SKM-1 treated with dmso at 0.1 percent for 144 hours (cell line): ENCODE data around the gene TASP1.

Experiments
- DNase-seq: peaks from one replicate; lab custom pipeline; 2025; ENCODE audit not compliant: unreplicated experiment; lab: John Stamatoyannopoulos, UW

The TASP1 gene

DNA sequence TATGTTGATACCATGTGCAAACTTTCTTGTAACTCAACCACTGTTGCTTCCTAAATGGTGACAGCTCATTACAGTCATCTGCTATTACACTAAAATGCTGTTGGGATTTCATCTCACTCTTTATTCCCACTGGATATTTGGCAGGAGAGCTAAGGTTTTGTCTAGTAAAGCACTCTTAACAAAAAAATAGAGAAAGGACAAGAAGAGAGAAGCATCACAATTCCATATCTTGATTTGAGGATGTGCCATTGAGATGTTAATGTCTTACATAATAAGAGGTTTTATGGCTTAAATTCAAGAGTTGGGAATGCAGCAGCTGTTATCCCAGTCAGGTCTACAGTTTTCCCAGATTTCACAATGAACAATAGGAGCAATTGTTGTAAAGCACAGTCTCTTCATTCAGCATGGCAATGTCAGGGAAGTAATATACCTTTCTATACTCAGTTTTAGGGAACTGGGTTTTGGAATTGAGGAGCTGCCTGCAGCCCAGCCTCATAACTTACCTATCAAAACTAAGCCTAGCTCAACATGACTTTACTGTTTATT is 282.7 kb downstream of the TASP1 start:
- no peak for DNase-seq

DNA sequence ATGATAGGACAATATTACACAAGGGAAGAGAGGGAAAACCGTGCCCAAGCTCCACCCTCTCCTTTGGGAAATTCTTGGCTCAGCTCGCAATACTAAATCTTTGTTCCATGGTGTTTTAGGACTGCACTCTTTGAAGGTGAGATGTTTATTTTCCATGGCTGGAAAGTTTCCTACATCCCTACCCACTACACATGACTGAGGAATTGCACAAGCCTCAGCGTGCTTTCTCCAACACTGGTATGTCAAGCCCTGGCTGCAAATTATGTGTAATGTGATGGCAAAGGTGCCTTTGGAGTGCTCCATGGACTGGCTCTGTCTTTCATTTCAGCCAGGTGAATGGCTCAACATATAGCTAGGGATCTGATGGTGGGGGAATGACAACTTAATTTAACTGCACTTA is 283.3 kb downstream of the TASP1 start:
- no peak for DNase-seq

DNA sequence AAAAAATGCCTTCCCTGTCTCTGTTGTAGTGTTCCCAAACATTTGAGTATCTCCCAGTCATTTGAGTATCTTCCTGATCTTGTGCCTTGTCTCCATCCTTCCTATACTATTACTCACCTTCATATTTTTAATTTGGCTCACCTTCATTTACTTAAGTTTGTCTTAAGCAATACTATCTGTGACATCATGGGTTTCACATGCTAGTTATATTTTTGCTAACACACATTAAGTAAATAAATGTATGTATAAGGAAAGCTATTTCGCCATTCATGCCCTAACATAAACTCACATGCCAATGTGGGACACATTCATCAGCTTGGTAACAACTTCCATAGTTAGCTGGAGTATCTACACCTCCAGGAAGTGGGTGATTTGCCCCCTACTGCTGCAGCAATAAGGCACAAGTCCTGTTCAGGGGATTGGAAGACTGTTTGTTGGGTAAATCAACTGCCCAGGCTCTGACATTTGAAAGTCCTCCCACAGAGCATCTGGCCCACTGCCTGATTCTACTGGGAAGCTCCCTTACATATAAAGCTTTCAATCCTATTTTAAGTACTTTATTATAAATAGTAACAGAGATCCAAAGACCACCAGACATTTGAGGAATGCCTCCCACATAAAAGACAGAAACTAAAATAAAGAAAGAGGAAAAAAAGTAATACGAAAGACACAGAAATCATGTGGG is 285.3 kb downstream of the TASP1 start:
- no peak for DNase-seq

DNA sequence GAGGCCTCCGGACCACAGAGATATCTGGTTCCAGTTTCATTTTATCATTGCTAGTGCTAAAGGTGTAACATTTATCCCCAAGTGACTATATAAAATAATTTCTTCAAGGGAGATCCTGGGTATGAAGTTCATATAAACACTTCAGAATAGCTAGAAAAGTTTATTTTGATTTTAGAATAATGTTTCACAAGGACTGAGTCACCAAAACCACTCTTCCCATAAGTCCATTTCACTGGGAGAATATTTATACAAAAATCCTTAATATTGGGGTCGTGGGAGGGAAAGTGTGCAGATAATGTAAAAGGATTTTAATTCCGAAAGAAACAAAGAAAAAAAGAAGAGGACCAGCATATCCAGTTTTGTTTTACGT is 289.5 kb downstream of the TASP1 start:
- no peak for DNase-seq

DNA sequence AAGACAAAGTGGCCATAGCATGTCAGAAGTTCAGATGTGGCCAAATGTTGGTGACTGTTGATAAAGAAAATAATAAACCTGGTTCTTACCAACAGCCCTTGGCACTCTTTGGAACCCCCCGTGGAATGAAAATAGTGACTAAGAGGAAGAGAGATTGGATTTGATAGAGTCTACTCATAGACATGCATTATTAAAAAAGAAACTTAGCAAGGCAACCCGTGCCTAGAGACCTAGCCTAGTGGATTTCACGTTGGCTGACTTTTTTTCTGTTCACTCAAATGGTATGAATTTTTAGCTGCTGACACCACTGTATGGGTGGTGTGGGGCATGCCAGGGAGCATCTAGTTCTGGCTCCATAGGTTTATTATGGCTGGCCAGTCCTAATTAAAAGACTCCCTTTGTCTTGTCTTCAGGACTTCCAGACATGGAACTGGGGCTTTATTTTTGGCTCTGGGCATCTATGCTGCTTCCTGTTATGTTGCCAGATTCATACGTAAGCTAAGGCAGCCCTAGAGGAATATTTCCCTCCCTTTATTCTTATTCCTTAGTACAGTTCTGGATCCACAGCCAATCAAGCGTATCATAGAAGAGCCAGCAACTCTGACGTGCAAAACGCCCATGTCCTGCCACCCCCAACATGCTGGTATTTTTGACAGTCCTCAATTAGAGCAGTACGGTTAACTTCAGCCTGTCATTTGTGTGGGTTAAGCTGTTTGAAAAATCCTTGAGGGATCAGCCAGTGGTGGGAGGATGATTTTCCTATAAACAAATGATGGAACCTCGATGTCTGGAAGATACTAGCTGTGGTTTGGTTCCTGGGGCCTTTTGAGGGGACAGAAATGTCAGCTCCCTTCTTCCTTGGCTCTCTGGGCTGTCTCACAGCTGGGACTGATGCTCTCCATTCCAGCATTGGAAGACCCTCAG is 290.2 kb downstream of the TASP1 start:
- no peak for DNase-seq

DNA sequence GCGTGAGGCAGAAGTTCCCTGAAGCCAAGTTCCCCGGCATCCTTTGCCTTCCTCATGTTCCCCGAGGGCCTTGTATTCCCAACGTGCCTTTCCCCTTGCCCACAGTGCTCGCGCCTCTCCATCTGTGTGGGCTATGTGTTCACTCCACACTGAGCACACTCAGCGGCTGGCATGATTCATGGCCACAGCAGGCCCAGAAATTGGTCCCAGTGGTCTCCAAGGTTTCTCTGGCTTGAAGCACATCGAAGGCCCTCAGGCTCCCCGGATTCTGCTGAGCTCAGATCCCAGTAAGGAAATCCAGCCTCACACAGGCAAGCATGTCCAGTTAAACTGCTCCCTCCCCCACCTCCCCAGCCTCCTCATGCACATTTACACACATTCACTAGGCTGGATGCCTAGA is 294.1 kb downstream of the TASP1 start:
- no peak for DNase-seq

DNA sequence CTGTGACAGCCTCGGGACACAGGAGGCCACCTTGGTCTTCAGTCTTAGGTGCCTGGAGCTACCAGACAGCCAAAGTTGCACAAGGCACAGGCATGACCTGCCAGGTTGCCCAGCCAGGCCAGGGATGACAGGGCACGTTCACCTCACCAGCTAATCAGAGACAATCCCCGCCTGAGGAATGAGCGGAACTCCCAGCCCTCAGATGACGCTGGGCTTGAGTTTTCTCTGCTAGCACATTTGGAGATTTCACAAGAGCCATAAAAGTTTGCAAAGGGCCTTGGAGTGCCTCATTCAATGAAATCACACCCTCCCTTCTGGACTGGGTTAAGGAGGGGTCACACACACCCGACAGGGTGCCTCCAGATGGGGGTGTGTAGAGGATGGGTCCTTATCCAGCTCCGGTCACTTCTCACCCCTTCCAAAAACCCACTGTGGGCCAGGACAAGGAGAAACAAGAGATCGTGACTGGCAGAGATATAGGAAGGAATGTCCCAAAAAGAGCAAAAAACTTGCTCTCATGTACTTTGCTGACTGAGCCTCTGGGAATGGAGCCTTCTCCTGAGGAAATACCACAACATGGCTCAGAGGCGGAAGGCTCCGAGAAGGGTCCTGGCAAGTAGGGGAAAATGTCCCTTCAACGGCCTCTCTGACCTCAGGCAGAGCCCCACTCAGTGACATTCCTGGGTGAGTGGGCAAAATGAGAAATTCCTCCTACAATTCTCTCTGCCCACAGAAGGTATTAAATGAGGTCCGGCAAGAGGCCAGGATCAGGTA is 296.1 kb downstream of the TASP1 start:
- no peak for DNase-seq

DNA sequence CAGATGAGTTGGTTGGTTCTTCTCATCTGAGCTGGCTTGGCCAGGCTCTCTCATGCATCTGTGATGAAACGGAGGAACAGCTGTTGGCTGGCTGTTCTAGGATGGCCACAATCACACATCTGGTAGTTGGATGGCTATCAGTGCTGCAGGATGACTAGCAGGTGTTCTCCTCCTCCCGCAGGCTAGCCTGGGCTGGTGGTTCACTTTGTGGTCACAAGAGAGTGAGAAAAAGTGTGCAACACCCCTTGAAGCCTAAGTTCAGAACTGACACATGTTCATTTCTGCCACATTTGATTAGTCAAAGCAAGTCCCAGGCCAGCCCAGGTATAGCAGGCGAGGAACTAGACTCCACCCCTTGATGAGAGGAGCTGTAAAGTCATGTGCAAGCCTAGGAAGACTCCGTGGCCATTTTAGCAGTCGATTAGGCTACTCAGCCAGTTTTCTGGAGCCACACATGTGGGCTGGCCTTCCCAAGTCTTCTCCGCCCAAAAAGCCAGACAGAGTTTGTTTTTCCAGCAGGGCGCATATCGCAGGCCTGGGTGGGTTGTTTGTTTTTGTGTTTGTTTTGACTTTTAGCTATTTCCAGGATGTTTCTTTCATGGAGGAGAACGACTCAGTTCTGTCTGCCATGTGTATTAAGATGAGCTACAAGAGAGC is 296.9 kb downstream of the TASP1 start:
- DNase-seq: no peak

DNA sequence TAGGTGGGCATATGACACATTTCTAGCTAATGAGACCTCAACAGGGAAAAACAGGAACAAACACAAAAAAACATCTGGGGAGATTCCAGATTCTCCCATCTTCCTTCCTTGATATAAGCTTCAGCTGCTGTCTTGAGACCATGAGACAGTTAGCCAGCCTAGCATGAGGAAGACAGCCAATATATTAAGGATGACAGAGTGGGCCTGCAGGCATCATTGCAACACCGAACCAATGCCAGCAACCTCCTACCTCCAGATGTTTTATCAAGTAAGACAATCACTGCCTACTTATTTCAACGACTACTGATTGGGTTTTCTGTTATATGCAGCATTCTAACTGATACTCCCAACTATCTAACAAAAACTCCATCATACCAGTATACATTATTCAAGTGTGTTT is 298.6 kb downstream of the TASP1 start:
- no peak for DNase-seq
